ENCODE data around the gene NDC1.

- TF ChIP-seq CTCF (IDR thresholded peaks at IDR 0.05; ENCODE audit: insufficient read depth, low read depth, low read length) (no peak), EZH2 (IDR thresholded peaks at IDR 0.05; ENCODE audit: insufficient read depth, low read length) (no peak)
These were observed 30.2 kb downstream of the NDC1 start for GRCh38 chr1:53807916-53808315.
